Measurements from ENCODE around the gene MYCL.

The MYCL gene

DNA sequence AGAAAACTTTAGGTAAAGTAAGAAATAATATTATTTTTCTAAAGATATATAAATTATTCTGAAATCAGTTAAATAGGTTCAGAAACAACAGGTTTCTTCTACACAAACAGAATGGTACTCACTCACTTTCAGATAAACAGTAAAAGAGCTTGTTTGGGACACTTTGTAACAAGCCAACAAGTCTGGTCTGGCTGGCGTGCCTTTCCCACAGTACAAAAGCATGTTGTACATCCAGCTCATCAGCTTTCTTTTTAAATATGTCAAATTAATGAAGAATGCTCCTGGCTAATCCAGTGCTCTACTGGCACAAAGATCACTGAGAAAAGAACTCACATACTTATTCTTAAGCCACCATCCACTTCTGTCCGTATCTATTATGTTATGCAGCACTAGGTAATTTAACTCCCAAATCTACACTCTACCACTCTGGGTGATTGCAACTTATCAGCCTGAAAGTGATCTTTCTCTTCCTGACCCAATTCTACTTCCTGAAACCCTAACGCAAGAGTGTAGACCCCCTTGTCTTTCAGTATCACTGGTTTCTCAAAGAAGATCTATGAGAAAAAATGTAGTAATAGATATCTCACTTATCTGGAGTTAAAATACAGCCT is 51.0 kb downstream of the MYCL start:
- DNase-seq, result no peak

DNA sequence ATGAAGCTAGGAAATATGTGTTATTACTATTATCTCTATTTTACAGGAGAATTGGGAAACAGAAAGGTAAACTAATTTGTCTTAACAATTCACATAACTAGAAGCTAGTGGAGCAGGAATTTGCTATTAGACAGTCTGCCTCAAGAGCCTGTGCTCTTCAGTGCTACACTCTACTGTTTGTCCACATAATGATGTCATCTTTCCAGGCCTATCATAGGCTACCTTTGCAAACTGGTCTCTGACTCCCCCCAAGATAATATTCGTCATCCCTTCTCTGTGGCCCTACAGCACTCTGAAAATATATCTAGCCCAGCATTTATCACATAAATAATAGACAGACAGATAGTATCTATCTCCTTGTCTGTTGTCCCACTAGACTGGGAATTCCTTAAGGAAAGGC is 52.5 kb downstream of the MYCL start:
- no peak for DNase-seq

DNA sequence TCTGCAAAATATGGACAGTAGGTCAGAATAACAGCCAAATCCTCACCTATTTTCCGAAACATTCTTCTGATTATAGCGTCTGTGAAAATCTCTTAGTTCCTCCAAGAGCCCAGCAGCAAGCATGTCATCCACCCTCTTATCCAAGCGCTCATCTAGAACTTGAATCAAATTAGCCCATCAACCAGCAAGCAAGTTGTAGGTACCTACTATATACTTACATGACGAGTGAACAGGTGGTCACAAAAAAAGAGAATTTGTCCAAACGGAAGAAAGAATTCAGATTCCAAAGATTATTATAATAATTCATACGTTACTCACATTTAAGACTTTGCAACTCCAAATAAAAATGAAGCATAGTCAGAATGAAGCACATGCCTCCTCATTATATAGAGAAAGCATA is 53.8 kb downstream of the MYCL start:
- DNase-seq, result no peak

DNA sequence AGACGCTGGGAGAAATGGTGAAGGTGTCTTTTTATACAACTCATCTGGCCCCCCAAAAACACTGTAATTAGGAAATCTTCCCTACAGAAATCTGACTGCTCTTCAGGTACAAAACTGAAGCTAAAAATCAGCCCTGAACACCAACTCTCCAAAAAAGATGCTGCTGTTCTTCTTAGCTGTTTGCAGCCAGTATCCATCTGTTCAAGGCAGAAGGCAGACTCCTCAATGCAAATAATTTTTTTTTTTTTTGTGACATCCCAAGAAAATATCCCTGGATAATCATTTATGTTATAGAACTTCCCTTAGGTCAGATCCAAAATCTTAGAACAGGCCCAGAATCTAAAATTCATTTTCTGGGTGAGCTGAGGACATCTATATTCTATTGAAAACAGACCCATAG is 54.9 kb downstream of the MYCL start:
- DNase-seq, result no peak

DNA sequence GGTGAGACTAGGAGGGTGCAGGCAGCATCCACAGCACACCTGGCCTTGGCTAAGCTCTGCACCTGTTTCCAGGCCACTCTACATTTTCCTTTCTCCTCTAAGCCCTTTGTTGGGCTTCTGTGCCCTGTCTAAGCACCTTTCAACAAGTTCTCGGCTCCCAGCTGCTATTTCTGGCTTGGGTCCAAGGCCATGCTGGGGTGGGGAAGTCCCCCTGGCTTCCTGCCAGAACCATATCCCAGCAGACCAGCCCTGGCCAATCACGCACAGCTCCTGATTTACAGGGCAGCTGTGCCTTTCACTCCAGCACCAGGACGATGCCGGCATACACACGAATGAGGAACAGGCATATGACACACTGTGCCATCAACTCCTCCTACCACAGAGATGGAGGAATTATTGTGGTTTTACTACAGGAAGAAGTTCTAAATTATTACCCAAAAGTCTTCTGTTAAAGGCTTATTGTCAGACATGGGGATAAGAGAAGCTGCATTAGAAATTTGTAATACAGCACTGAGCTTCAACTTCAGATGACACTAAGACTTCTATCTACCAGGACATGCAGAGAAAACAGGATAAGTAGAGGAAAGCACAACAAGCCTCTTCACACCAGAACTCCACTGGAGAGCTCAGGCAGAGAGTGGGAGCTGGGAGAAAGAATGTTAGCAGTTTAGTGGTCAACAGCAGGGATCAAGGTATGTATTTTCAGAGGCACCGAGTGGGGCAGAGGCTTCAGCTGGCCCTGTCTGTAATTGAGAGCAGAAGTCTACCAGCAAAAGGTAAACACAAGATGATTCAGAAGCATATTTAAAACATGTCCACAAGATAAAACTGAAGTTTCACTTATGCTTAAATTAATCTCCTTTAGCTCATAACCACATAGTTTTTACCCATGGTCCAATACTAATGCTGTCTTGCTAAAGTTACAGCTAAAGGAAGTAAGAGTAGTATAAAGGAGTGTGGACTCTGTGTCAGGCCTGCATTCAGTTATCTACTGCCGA is 55.8 kb downstream of the MYCL start:
- no peak for DNase-seq
